Measurements from ENCODE around the gene UST.

The UST gene

GRCh38 chr6:148814082-148814790 lies 67.4 kb downstream of the UST start:
- no peak for DNase-seq

DNA sequence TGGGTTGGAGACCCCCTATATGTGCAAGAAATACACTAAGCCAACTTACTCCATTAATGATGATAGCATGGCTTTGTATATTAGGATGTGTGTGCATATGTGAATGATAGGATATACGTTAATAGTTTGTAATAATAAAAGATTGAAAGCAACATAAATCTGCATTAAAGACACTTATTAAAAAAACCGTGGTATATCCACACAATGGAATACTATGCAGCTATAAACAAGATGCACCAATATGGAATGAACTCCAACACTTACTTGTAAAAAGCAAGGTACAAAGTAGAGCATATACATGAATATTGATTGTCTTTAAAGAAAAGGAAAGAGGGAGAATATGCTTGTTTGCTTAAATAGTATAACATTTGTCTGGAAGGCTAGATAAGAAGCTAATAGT lies 68.0 kb downstream of the UST start:
- DNase-seq: no peak

- DNase-seq: no peak
These were observed 69.3 kb downstream of the UST start for GRCh38 chr6:148816117-148816516.

DNA sequence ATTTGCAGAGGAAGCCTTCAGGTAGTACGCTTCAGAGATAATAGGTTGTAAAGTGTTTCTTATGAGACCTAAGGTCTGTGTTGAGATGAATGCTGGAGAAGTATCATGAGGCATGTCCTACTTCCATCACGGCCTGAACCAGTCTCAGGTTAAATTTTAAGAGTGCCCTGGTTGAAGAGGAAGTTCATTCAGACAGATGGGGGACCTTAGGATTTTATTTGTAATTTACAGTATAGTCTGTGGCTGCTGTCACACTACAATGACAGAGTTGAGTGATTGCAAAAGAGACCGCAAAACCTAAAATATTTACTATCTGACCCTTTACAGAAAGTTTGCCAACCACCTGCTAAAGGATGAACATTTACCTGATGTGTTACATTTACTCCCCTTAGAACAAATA lies 70.9 kb downstream of the UST start:
- no peak for DNase-seq

DNA sequence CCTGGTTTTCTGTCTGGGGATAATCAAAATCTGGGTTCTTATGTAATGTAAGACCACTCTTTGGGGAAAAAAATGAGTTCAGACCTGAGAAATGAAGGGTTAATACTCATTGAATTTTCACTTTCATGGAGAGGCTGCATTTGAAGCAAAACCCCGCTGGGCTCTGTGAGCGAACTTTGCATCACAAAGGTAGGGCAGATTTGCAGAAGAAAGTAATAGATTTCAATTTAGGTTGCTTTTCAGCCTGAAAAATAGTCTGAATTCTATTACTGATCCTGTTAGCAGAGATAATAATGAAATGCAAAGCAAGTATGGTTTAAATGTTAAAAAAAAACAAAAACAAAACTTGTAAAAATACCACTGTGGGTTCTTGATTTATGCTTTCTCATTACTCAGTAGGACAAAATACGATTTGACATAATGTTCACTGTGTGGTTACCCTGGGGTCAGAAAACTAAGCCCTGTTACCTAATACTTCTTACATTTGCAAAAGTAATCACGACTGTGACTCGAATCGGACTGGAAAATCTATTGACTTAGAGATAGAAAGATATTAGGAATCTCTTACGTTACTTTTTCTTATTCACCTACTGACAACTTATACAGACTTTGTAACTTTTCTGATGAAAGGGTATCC lies 72.2 kb downstream of the UST start:
- no peak for DNase-seq

DNA sequence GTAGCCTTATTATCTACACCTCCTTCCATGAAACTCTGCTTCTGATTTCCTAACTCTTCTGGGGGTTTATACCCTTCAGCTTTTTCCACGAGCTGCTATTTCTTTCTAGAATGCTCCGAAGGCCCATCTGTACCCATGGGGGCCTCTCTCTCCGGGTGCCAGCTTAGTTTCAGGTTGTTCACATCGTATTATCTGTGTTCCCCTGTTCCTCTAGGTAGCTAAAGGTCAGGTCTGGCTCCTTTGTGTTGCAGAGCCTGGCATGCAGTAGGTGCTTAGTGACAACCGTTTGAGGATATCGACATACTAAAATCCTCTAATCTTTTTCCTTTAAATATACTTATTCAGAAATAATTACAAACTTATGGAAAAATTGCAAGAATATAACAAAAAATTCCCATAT lies 73.0 kb downstream of the UST start:
- DNase-seq: no peak

GRCh38 chr6:148822819-148823218 lies 76.0 kb downstream of the UST start:
- no peak for DNase-seq

DNA sequence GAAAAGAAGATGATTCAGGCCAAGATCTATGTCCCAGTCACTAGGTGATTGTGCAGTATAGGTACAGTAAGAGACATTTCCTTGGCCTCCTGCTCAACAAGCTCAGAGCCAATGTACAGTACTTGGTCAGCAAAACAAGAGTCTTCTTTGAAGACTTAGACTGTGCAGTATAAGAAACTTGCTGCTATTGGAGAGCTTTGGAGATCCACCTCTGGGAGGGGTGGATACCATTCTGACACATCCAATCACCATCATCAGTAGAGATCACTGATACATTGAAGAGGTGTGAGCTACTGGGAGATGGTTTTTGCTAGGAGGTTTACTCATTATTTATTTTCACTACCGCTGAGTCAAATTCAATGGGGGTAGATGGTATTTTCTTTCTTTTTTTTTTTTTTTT lies 77.5 kb downstream of the UST start:
- no peak for DNase-seq

DNA sequence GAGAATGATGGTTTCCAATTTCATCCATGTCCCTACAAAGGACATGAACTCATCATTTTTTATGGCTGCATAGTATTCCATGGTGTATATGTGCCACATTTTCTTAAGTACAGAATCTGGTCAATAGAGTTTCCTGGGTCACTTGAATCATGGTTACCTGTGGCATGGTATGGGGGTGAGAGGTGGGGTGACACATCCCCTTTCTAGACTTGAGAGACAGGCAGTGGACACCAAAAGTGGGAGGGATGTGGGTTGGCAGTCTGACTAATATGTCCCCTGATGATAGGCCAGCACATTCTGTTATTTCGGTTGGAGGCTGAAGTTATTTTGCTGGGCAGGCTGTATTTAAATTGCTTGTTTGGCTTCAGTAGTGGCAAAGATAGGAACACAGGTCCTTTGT lies 78.1 kb downstream of the UST start:
- no peak for DNase-seq

- DNase-seq: no peak
These were observed 78.7 kb downstream of the UST start for GRCh38 chr6:148825492-148825891.

DNA sequence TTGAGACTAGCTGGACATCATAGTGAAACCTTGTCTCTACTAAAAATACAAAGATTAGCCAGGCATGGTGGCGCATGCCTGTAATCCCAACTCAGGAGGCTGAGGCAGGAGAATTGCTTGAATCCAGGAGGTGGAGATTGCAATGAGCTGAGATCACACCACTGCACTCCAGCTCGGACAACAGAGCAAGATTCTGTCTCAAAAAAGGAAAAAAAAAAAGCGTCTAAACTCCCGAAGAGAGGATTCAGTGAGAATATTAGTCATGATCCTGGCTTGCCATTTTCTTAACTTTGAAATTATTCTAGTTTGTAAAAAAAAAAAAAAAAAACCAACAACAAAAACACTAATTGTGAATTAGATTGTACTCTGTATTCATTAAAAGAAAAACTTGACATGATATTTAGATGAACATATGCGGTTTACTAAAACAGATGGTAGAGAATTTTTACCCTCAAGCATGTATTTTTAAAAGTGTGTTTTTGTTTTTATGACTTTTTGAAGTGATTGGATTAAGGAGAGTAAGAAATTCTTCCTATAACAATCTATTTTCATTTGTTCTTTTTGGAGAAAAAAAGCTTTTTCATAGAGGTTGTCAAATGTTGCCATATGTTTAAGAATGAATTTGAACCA lies 80.7 kb downstream of the UST start:
- DNase-seq: no peak

DNA sequence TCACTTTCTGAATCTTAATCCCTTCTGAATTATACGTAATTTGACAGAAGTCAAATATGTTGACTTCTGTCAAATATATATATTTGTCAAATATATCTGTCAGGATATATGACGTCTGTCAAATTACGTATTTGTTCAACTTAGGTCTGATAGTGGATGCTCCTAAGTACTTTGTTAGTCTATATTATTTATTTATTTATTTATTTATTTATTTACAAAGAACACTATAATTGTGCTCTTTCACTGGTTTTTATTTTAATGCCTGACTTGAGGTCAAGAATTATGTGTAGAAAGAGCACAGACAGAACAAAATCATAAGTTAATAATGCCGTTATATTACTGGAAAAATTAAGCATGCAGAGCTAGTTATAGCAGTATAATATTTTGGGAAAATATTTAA lies 81.2 kb downstream of the UST start:
- no peak for DNase-seq

DNA sequence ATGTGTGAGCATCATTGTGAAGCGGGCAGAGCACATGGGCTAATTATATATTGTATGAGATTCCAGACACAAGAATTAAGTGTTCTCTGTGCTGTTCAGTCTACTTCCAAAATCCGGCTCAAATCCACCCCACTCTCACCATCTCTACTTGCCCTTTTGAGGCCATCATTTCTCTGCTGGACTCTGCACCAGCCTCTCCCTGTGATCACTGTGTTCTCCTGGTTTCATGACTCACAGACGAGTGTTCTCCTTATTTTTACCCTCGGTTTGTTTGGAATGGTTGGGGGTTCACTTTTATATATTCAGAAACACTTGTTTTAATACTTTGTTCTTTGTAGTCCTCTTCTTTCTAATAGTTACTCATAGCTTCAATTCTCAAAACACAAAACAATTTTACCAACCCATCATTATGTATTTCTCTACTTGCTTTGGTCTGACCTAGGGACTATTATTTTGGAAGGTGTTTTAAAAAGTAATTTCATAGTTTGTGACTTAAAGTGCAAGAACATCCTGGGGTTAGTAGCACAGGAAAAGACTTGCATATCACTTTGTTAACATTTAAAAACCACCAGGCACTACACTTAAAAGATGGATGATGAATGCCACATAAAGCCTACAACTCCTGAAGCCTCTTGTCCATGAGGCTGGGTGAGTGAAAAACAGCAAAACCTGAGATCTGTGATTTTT lies 82.7 kb downstream of the UST start:
- no peak for DNase-seq

- no peak for DNase-seq
These were observed 83.8 kb downstream of the UST start for GRCh38 chr6:148830614-148831013.

- DNase-seq: no peak
These were observed 84.2 kb downstream of the UST start for GRCh38 chr6:148831064-148831463.

- DNase-seq: no peak
These were observed 84.7 kb downstream of the UST start for GRCh38 chr6:148831531-148831930.

DNA sequence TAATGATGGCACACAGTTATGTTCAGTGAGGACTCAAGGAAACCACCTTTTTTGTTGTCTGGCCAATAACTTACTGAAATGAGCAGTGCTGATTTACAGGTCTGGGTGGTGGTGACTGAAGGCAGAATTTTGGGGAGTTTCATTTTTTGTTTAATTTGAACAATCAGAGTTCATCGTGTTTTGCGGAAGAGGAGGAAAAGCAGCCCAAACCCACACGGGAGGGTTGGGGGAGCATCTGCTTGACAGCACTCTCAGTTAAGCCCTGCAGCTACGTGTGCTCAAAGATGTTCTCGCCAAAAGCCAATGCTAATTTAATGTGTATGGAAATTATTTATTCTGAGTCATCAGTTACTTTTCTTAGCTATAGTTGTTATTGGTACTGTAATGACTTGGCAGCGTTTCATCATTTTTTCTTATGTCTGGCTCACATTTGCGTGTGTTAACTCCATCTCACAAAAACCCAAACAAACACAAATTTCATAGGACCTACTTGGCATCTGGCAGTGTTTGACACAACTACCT lies 89.2 kb downstream of the UST start:
- no peak for DNase-seq

GRCh38 chr6:148836751-148837150 lies 89.9 kb downstream of the UST start:
- no peak for DNase-seq

- DNase-seq: no peak
These were observed 91.1 kb downstream of the UST start for GRCh38 chr6:148837941-148838340.

GRCh38 chr6:148839044-148839443 lies 92.2 kb downstream of the UST start:
- no peak for DNase-seq

DNA sequence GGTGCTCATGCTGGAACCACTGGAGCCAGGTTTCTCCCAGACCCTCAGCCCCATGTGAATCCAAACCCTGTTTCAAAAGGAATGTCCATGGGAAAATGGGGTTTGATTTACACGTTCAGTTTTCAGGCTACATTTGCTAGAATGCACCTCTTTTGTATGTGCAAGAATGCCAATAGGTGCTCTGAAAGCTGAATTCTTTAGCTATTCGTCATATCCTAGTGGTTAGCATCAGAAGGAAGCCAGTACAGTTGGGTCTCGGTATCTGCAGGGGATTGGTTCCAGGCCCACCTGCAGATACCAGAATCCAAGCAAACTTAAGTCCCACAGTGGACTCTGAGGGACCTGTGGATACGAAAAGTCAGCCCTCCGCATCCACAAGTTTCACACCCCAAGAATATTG lies 93.4 kb downstream of the UST start:
- DNase-seq: no peak

DNA sequence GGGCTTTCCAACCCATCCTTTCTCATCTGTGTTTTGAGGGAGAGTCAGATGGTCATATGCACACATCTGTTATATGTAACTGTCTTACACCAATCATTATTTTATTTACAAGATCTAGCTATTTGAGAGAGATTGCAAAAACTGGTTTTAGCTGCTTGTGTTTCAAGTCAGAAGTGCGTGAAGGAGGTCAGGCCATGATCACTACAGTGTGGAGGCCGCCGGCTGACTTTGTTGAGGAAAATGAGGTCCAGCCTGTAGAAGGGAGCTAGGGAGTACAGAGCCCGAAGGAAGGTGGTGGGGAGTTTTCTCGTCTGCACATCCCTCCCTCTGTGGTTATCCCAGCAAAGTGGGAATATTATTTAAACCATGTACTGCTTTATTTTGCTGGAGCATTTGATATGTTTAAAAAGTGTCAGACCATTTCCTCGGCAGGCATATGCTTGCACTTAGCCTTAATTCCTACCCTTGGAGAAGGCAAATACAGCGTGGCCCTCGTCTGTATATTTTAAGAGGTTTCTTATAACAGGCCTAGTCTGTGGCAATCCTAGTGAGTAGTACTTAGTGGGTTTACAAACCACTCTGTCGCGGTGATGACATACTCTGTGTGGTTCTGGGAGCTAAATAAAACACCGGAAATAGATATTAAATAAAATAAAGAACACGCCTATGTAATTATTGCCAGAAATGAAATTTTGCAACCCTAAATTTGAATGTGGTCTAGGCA lies 95.6 kb downstream of the UST start:
- DNase-seq: no peak

DNA sequence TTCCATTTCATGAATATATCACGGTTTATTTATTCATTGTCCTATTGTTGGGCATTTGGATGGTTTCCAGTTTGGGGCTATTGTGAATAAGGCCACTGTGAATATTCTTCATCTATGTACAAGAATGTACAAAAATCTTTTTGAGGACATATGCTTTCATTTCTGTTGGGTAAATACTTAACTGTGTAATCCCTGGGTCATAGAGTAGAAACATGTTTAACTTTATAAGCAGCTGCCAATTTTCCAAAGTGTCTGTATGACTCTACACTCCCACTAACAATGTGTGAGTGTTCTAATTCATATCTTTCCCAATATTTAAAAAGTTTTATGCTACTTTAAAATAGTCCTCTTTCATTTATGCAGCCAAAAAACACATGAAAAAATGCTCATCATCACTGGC lies 98.6 kb downstream of the UST start:
- DNase-seq: no peak

Data from SHP77 treated with DMSO at 0.1 percent for 48 hours (cell line).